ENCODE data around the gene FRMD1. TPM values are rescaled to one million over a fixed set of nuclear protein-coding genes. Genes with fewer than 3 reads are reported as not detected.

Gene FRMD1
- total RNA-seq, 1 donor from 2014 or later = 7.6 TPM

DNA sequence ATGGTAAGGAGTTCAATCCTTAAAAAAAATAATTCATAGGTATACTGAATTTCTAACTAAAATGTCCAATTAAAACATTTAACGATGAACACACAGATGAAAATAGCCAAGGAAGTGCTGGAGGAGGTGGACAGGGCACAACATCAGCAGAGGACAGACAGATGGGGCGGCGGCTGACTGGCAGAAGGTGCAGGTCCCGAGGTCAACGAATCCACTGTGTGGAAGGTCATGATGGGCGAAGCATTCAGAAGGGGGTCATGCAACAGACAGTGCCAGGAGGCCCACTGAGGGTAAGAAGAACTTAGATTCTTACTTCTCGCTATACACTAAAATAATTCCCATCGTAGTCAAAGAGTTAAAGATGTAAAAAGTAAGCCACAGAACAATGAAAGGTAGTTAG is 34.2 kb upstream of the FRMD1 start:
- DNase-seq (ENCODE audit: low spot score) = no peak

DNA sequence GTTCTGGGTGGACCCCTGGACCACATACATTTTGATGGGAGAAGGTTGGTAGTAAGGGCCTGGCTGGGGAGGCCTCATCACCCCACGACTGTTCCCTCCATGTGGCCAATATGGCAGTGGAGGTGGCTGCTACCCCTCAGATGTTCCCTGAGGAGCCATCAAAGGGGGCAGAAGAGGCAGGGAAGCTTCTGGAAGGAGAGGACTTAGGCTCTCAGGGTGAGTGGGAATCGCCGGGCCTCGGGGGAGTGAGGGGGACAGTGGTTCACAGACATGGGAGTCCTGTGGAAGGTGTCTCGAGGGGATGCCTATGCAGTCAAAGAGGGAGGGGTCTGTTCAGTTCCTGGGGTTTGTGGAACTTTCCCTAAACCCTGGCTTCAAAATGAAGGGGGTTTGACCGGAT is 32.9 kb upstream of the FRMD1 start:
- no peak for DNase-seq (ENCODE audit: low spot score)

DNA sequence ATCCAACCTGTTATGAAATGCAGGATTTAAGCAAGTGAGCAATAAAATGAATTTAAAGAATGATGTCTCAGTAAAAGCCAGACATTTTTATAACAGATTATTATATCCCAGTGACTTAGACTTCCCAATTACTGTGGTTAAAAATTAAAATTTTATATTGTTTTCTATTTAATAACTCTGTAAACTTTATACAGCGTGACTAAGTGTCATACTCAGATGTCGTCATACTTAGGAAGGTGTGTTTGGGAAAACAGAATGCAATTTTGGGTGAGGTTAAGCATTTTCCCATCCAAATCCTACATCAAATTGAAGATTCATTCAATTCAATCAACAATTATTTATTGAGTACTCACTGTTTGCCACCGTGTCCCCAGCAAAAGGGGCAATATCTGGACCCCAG is 31.4 kb upstream of the FRMD1 start:
- no peak for DNase-seq (ENCODE audit: low spot score)

DNA sequence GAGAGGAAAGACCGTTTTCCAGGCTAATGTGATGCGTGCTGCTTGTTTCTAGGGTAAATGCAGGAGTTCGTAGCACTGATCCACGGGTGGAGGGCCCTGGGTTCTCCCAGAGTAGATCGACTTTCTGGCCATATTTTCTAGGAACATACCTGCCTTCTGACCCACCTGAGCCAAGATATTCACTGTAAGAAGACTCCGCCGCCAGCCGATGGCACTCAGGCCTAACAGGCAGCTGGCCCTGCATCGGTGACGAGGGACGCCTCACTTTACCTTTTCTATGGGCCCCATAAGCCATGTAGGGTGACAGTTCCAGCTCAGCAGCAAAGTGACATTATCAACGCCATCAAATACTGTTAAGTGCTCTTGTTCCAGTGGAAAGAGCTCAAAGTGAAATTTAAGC is 30.2 kb upstream of the FRMD1 start:
- no peak for DNase-seq (ENCODE audit: low spot score)

DNA sequence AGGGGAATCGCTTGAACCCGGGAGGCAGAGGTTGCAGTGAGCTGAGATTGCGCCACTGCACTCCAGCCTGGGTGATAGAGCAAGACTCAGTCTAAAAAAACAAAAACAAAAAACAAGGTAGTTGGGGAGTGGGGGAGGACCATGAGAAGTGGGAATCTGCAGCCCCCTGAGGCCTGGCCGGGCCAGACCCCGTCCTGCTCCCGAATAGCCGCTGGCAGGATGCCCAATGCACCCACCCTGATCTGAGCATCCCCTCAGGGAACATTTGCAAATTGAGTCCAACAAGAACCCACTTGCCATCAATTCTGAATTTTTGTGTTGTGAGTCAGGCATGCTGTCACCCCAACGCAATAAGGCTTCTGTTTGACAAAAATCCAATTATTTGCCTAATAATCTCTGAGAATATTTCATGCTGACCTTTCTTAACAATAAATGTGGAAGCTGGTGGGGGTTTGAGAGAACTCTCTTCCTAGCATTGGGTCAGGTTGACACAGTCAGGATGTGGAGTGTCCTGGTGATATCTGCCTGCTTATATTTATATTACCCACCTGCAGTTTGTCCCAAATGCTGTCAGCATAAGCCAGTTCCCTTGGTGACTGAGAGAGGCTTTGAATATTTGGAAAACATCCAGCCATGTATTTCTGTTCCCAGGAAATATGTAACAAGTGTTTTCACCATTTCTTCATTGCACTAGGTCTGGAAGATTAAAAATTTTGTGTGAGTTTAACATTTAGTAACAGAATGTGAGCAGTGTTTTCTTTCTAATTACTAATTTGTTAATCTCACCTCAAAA is 28.4 kb upstream of the FRMD1 start:
- DNase-seq (ENCODE audit: low spot score) = no peak

DNA sequence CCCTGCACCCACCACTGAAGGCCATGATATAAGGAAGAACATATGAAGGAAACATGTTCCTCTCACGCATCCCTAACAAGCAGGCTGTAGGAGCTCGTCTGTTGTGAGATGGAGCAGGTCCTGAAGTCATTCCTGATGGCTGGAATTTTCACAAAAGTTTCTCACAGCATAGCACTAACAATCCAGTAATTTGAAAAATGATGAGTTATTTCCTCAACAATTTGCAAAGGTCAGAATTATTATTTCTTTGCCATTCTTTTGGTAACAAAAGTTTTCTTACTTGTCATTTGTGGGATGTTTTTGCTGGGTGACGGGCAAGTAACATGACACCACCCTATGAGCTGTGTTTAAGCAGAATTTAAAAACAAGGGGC is 27.6 kb upstream of the FRMD1 start:
- no peak for DNase-seq (ENCODE audit: low spot score)

DNA sequence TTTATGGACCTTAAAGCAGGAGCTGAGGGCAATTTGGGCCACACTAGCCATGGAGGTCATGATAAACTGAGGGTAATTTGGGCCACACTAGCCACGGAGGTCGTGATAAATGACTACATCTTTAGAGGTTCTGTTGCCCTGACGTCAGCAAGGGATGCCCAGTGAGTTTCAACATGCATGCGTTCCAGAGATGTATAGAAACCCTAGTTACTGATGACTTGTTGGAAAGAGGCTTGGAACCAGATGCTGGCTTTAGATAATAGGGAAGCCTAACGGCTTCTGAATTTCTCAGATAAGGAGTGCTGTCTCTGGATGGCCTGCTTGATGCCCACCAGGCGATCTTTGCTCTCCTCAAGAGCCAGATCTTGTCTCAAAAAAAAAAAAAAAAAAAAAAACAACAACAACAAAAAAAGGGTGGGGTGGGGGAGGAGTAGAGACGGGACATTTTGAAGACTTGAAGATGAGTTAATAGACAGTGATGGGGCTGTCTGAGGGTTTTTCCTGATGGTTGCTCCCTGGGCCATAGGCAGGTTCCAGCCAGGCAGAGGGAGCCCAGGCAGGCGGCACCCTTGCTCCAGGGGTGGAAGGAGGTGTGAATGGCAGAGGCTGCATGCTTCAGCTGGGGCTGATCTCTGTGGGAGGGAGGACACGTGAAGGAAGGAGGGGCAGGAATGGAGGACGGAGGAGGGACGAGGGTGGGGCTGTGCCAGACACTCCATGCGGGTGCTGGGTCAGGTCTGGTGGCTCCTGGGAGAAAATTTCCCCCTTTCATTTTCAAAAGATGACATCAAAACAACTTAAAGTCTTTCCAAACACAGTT is 27.0 kb upstream of the FRMD1 start:
- DNase-seq (ENCODE audit: low spot score) = no peak

DNA sequence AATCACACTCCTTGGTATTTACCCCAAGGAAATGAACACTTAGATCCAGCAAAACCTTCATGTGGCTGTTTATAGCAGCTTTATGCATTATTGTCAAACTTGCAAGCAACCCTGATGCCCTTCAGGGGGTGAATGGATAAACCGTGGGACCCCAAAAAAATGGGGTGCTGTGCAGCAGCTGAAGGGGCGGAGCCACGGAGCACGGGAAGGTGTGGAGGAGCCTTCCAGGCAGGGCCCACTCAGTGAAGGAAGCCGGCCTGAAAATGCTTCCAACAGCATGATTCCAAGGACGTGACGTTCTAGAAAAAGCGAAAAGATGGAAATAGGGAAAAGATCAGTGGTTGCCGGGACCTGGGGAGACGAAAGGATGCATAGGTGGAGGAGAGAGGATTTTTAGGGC is 25.6 kb upstream of the FRMD1 start:
- DNase-seq (ENCODE audit: low spot score) = no peak

DNA sequence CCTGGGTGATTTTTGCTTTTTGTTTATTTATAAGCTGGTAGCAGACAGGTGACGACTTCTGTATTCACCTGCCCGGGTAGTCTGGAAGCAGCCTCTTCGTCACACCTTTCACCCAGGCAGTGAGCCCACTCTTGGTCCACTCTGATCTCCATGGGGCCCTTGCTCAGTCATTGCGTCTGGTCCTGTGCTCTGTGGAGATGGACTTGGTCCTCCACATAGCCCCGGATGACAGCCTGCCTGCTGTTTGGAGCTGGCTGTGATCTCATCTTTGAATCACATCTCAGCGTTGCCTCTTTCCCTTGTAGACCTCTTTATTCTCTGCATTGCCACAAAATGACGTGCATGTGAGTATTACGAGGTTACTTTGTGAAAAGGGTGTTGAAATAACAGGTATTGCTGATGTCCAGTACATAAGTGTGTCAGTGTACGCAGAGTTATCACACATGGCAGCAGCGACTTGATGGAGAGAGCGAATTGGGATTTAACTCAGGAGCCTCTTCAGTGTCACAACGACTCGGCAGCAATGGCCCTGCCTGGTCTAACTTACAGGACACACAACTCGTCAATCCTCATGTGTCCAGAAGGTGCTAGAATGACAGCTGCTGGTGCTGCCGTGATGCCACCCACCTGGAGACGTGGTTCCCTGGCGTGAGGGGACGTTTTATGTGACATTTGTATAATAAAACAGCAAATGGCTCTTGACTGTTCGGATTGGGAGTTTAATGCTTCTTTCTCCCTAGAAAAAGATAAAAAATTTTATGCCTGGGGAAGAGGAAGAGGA is 24.2 kb upstream of the FRMD1 start:
- DNase-seq (ENCODE audit: low spot score) = no peak

DNA sequence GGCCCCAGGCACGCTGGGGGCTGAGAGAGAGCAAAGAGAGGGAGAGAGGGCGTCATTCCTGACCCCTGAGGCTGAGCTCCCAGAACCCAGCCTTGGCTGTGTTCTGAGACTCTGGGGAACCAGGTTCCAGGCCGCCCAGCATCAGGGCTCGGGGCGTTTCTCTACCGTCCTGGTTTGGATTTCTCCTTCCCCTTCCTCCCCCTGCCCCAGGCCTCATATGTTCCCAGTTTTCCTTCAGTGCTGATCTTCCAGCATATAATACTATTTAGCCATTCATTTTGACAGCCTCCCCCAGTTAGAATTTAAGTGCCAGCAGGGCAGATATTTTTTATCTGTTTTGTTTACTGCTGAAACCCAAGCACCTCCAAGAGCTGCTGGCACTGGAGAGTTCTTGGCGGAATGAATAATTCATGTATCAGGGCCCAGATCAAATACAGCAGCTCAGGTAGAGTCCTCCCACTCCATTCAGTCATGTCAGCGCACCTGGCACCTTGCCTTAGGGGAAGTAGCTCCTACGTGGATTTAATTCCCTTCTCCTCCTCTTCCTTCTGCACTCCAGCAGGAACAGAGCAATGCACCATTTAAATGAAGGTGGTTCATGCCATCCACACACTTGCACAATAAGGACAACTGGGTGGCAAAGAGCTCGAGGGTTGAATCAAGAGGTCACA is 23.4 kb upstream of the FRMD1 start:
- no peak for DNase-seq (ENCODE audit: low spot score)

DNA sequence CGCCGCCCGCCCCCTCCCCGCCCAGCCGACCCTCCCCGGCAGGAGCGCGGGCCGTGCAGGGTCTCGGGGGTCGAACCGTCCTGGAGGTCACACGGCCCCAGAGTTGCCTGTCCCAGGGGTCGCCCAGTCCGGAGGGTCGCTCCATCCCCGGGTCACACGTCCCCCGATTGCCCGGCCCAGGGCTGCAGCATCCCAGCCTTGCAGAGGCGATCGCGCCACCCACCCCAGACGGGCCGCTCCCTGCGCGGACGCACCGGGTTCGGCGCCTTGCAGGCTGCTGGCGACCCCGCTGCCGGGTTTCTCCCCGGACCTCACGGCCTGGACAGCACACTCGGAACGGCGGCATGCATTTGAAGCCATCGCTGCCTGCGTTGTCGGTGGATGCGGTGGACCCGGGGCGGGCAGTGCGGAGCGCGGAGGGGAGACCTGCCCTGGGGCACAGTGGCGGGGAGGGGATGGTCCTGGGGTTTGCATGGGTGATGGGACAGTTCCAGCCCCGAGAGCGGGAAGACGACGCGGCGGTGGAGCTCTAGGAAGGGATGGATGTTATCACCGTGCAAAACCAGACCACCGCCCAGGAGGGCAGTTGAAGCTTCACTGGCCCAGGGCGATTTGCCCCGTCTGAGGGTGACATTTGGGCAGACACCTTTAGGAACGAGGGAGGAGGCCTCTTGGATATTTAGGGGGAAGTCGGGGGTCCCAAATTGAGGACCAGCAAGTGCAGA is 22.7 kb upstream of the FRMD1 start:
- DNase-seq (ENCODE audit: low spot score) = no peak

DNA sequence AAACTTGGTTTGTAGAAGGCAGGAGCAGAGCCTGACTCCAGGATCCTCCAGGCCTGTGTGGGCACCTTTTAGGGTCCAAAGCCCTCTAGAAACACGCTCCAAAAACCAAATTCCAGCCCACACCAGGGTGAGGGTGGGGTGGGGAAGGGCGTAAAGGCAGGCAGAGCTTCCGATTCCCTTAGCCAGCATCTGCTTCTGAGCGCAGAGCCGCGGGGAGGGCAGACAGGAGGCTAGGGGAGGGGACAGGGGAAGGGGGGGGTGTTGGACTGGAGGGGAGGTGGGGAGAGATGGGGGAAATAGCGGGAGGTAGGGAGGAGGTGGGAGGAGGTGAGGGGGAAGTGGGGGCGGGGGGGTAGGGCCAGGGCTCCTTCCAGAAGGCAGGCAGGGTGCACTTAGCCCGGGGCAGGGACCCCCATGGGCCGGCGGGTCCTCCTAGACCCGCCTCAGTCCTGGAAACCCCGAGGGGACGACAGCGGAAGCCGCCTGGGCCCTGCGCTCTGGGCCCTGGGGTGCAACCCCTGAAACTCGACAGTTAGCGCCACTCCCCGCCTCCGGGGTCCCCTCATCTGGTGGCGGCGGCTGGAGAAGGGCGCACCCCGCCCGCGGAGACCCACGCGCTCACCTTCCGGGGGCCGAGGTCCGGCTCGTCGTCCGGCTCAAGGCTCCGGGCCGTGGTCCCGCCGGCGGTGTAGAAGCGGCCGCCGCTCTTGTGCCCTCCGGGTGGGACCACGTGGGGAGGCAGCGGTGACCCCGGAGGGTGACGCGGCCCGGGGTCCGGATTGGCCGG is 22.0 kb upstream of the FRMD1 start:
- no peak for DNase-seq (ENCODE audit: low spot score)

DNA sequence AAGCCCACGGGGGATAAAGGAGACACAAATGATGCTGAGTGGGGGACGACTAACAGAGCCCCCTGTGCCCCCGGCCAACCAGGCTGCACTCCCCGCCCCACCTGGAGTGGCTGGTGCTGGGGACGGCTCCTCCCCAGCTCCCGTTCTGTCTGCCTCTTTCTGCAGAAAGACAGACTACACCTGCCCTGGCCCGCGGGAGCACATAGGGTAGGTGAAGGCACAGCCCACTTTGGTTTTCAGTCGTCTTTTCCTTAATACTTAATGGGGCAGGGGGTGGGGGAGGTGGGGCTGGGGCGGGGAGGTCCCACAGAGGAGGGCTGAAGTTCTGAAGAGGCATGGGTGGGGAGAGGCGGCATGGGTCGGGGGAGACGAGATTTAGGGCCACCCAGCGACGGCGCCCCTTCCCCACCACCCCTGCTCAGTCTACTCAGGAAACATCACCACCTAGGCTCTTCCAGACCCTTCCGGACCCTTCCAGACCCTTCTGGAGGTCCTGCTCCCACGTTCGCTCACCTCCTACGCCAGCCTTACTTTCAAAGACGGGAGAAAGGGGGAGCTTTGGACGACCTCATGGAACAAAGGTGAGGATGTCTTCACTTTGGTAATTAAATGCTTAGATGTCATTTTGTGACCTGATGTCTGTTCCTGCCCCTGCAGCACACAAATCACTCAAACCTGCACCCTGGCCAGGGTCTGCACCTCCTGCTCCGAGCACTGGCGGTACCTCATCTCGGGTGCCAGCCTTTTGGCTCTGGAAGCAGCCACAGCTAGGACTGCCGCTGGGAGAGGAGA is 21.2 kb upstream of the FRMD1 start:
- no peak for DNase-seq (ENCODE audit: low spot score)

DNA sequence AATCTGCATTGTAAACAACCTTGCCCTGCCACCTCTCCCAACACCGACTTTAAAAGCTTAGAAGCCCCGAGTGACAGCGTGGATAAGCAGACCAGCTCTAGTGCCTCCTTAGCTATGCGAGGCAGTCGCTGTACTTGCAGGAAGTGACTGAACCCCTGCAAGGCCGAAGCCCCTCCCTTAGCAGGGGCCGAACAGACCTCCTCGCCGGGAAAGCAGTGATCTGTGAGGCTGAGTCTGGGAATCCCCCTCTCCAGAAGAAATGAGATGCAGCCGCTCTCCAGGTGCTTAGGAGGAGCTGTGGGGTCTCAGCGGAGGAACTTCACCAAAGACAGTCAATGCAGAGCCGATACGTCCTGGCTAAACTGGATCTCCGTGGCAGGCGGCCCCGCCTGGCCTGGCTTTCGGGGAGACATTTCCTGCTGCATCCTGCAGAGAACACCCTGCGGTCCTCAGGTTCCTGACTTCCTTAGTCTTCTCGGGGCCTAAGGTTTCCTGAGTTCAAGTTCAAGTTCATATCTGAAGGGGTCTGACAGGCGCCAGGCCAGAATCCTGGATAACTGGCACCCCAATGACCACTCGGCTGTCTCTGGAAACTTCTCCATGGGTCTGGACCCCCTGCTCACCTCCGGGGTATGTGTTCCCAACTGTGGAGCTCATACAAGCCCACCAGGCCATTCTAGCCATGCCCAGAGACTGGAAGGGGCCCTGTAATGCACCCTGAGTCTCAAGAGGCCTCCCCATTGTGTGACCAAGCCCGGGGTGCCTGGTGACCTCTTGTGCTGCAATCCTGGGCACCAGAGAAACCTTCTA is 20.4 kb upstream of the FRMD1 start:
- no peak for DNase-seq (ENCODE audit: low spot score)

DNA sequence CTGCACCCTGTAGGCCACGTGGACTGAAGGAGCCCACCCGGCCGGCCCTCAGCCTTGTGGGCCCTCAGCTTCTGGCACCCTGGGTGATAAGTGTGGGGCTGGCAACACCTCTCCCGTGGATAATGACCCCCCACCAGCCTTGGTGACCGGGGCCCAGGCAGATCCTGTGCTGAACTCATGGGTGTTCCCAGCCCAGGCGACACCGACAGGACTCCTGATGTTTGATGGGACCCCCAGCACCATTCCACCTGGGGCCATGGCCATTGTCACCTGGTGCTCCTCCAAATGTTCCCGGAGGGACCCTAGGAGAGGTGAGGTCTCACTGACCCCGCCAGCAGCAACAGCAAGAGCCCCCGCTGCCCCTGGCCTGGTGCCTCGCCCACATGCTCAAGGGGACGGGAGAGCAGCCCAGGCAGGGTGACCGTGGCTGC is 19.4 kb upstream of the FRMD1 start:
- no peak for DNase-seq (ENCODE audit: low spot score)

DNA sequence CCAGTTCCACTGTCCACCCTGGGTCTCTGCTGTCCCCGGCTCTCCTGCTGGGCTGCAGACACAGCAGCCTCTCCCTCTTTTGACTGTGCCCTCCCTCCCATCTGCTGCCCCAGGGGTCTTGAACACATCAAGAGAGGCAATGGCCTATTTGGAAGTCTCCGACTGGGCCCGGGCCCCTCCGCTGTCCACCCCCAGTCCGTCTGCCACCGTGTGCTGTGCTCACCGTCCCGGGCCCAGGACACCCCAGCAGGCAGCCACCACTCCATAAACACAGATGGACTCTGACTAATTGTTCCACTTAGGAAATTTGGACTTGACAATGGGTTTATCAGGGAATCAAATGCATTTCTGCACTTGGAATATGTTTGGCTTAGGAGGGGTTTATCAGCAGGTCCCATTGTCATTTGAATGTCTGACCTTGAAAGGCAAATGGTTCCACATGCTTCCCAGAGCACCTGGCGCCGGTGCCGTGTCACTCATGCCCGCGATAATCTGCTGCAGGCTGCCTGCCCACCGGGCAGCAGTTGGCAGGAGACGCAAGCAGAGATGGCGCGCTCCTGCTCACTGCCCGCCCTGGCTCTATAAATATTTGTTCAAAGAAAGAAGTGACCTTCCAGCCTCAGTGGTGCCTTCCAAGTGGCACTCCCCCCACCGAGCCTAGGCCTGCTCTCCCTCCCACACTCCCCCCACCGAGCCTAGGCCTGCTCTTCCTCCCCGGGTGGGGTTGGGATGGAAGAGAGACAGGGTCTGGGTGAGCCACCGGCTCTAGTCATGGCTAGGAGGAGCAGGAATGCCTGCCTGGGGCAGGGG is 18.8 kb upstream of the FRMD1 start:
- no peak for DNase-seq (ENCODE audit: low spot score)

DNA sequence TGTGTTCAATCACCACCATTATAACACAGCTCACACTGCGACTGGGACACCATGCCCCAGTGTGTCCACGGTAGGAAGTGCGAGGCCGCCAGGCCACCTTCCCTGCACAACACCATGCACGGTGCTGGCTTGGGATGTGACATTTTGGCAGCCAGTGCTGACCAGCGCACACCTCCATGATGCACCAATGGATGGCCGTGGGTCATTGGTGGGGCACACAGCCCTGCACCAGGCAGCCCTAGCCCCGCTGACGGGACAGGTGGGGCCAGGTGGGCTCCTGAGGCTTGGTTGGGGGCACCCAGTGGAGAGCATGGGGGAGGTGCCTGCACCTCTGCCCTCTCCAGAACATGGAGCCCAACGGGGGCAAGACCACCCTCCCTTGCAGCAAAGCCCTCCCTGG is 18.2 kb upstream of the FRMD1 start:
- no peak for DNase-seq (ENCODE audit: low spot score)
